ENCODE data around the gene CEP295NL. TPM values are rescaled to one million over a fixed set of nuclear protein-coding genes. Genes with fewer than 3 reads are reported as not detected.

CEP295NL gene
- total and polyA plus RNA-seq, 2 of the 13 experiments (the other 11 are each of a cell fraction or from before 2014, with no cell fraction given) = not detected

DNA sequence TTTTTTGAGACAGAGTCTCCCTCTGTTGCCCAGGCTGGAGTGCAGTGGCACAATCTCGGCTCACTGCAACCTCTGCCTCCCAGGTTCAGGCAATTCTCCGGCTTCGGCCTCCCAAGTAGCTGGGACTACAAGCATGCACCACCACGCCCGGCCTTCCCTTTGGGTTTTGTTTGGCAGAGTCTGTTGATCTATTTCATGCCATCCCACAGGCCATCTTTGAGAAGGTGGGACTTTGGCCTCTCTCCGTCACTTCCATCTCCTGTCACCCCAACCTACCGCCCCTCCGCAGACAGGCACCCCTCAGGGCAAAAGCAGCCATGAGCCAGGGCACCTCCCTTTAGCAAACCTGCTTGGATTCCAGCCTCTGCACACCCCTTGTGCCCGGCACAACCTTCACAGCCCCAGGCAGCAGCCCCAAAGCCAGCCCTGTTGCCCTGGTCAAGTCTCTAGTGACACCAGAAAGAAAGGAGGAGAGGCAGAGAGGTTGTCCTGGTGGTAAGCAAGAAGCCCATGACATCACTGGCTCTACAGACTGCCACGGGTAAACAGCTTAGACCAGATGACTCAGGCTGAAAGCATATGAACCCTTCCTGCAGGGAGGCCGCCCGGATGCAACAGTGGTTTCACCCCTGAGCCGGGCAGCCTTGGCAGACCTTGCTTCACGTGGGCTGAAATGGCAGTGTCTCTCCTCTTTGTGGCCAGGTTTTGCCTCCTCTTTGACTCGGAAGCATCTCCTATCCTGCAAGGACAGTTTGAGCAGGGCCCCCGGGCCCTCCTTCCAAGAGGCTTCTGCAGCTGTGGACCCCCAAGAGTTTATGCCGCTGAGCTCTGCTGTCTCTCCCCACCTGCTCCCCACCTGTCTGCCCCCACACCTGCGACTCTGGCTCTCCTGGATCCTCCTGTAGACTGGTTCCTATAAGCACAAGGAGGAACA, 30.3 kb upstream of the CEP295NL start (continued):
- TF ChIP-seq ZNF329 (CRISPR knock-in tag; IDR thresholded peaks at IDR 0.05; ENCODE audit: low read depth) (no peak), ZNF749 (CRISPR knock-in tag; IDR thresholded peaks at IDR 0.05; ENCODE audit: borderline replicate concordance) (no peak), CHD4 (IDR thresholded peaks at IDR 0.05; ENCODE audit: borderline replicate concordance, low read length) (no peak), FOXA3 (CRISPR knock-in tag; IDR thresholded peaks at IDR 0.05) (peak; percentile 92), CEBPZ (IDR thresholded peaks at IDR 0.05; ENCODE audit: low read length) (no peak), ZNF367 (CRISPR knock-in tag; IDR thresholded peaks at IDR 0.05; ENCODE audit: borderline replicate concordance) (no peak), RERE (CRISPR knock-in tag; IDR thresholded peaks at IDR 0.05; ENCODE audit: low read depth) (no peak), MYC (CRISPR knock-in tag; IDR thresholded peaks at IDR 0.05; ENCODE audit: borderline replicate concordance) (peak; percentile 34; the same call in 1 of the 2 replicates), ZNF768 (CRISPR knock-in tag; IDR thresholded peaks at IDR 0.05) (no peak), CAMTA2 (CRISPR knock-in tag; IDR thresholded peaks at IDR 0.05; ENCODE audit: borderline replicate concordance) (no peak), ZBTB4 (CRISPR knock-in tag; IDR thresholded peaks at IDR 0.05; ENCODE audit: borderline replicate concordance) (0 out of 2 replicates have a peak, but pooled peaks have one; percentile 53)
- TF ChIP-seq, protein P1, sequence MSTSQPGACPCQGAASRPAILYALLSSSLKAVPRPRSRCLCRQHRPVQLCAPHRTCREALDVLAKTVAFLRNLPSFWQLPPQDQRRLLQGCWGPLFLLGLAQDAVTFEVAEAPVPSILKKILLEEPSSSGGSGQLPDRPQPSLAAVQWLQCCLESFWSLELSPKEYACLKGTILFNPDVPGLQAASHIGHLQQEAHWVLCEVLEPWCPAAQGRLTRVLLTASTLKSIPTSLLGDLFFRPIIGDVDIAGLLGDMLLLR (CRISPR knock-in tag; IDR thresholded peaks at IDR 0.05) = no peak

Data from HepG2 (cell line).